Lower leg skin (tissue), 4 donors: Measurements from ENCODE around the gene TMEM235. TPM values are rescaled to one million over a fixed set of nuclear protein-coding genes. Genes with fewer than 3 reads are reported as not detected.

Source experiments
- DNase-seq, 2 donors: peaks; one replicate each; pipeline ENCODE4 v3.0.0-alpha.2; 2019; ENCODE audit warnings: low spot score in 2 of 2
- H3K4me3 ChIP-seq: fragments of 200-600 bp; sonication (generic); 2 replicates; pipeline ENCODE4 v1.5.1; 2017; ENCODE audit warnings: mild to moderate bottlenecking, low read depth; ENCODE audit not compliant: poor library complexity, severe bottlenecking
- POLR2A ChIP-seq, 2 donors: fragments of 450-650 bp; IDR thresholded peaks; one replicate each; pipeline ENCODE4 v1.6.1; 2016 to 2017; ENCODE audit warnings: antibody characterized with exemption in 2 of 2, mild to moderate bottlenecking in 1 of 2, moderate library complexity in 1 of 2
- whole genome bisulfite sequencing, 2 donors: methylation state at CpG; one replicate each; pipeline ENCODE4 v1.1.5; 2018; 5-methylcytosine and 5-hydroxymethylcytosine counted together
- intact Hi-C: fragments of 100-400 bp; cut with DNase I; formaldehyde crosslinking; loops from one replicate; pipeline ENCODE4 v1.15.0; 2023; ENCODE audit warnings: low total_unique reads
- total RNA-seq, 4 donors: library from RNA; depleted of rRNA; stranded (reverse); fragments of >200 nt; gene quantifications; one replicate each; pipeline ENCODE4 v1.1.0, GENCODE V29; 2016
- TF ChIP-seq, protein P1 (sequence below), 3 donors: fragments of 450-650 bp; IDR thresholded peaks; one replicate each; pipeline ENCODE4 v1.5.1; 2016; ENCODE audit warnings: antibody characterized with exemption in 3 of 3, mild to moderate bottlenecking in 3 of 3, moderate library complexity in 2 of 3

TMEM235 gene
- not detected for total RNA-seq

DNA sequence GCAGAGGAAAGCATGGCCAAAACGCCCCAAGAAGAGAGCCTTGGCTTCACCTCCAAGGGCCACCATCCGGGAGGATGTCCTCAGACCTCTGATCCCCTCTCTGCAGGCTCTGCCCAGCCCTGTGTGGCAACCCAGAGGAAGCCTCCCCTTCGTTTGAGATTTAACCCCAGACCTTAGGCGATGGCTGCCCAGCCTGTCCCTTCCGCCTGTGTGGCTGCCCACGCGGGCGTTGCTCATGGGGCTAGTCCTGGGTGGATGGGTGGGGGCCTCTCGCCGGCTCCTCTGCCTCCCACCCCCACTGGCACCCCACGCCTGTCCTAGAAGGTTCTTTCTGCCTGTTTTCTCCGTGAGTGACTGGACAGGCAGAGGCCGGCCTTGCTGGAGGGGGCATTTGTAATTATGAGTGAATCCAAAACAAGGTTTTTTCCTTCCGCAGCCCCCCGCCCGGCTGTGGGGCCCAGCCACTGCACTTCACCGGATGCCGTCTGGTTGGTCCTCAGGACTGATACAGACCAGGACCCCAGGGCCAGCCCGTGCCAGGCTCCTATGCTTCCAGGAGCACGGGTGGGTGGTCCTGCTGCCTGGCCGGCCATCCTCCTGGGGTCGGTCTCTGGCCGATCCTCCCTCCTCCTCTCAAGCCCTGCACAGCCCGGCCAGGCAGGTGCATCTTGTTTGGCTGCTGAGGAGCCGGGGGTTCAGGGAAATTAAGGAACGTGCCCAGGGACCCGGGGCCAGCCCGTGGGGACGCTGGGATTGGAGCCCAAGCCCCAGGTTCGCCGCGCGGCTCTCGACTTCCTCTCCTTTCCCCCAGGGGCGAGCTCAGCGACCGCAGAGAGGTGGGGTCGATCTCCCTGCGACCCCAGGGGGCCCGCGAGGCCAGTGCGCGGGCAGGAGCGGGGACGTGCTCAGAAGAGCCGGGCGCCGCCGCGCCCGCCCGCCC, at the start of gene TMEM235:
TSS of gene TMEM235 (plus strand) at position 636 of the 940 bp plus-strand sequence. CDS start 393 bp downstream, outside the sequence.
- TF ChIP-seq POLR2A (IDR thresholded peaks at IDR 0.05), result no peak
- TF ChIP-seq, protein P1, sequence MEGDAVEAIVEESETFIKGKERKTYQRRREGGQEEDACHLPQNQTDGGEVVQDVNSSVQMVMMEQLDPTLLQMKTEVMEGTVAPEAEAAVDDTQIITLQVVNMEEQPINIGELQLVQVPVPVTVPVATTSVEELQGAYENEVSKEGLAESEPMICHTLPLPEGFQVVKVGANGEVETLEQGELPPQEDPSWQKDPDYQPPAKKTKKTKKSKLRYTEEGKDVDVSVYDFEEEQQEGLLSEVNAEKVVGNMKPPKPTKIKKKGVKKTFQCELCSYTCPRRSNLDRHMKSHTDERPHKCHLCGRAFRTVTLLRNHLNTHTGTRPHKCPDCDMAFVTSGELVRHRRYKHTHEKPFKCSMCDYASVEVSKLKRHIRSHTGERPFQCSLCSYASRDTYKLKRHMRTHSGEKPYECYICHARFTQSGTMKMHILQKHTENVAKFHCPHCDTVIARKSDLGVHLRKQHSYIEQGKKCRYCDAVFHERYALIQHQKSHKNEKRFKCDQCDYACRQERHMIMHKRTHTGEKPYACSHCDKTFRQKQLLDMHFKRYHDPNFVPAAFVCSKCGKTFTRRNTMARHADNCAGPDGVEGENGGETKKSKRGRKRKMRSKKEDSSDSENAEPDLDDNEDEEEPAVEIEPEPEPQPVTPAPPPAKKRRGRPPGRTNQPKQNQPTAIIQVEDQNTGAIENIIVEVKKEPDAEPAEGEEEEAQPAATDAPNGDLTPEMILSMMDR (IDR thresholded peaks at IDR 0.05), result no peak
- no peak for DNase-seq
- no peak within 1 kb of the TSS for H3K4me3 ChIP-seq
- intact Hi-C loops, result no loop called here
- 22 to 23% methylated on average over 38 to 50 of the region's 52 CpGs for whole genome bisulfite sequencing, 2 donors

DNA sequence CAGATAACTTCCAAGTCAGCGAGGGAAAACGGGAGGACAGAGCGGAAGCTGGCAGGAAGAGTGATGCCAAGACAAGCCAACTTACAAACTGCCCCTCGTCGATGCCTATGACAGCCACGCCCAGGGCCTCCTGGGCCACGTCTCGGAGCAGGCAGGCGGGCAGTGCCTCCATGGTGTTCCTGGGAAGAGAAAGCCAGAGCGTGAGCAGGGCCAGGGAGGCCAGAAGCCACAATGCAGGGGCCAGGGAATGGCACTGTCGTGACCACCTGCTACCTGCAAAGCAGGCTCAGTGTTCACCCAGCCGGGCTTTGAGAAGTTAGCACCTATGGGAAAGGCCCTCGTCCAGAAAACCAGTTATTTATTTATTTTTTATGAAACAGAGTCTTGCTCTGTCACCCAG, 48.9 kb upstream of the TMEM235 start:
- H3K4me3 ChIP-seq, result no peak overlapping the region
- intact Hi-C loops, result no loop called here
- no peak for DNase-seq
- TF ChIP-seq POLR2A (IDR thresholded peaks at IDR 0.05), result no peak
- TF ChIP-seq, protein P1 (IDR thresholded peaks at IDR 0.05), result no peak
- 93 to 95% methylated on average over 13 of the region's 13 CpGs for WGBS, 2 donors

DNA sequence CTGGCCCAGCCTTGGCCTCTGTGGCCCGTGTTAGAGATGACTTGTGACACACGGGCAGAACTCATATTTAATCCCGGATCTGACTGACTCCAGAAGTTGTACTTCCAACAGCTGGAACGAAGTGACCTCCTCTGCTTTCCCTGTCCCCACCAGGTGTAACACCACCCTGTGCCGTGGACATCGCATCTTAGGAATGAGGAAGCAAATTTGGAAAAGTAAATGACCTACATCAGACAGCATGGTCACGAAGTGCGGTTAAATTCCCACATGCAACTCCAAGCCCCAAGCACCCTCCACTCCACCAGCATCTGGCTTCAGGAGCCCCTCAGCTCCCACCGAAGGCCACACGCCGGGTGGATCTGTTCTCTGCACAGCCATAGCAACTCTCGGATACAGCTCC, 47.5 kb upstream of the TMEM235 start:
- H3K4me3 ChIP-seq, result no peak overlapping the region
- no peak for DNase-seq
- TF ChIP-seq, protein P1 (IDR thresholded peaks at IDR 0.05), result no peak
- TF ChIP-seq POLR2A (IDR thresholded peaks at IDR 0.05), result no peak
- intact Hi-C loops, result no loop called here
- 93 to 94% methylated on average over 12 of the region's 12 CpGs for WGBS, 2 donors

DNA sequence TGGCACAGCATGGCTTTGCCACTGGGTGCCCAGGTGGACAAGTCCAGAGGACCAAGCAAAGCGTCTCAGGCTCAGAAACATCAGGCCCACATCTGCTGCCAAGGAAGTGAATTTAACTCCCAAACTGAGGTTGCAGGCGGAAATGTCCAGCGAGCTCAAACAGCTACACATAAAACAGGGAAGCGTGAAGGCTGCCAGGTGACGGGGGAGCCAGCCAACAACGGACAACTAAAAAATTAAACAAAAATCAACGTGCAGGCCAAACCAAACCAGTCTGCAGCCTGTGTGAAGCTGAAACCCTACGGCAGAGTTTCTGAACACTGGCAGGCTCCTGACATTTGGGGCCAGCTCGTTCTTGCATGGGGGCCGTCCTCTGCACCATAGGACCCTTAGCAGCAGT, 47.1 kb upstream of the TMEM235 start:
- no peak overlapping the region for H3K4me3 ChIP-seq
- no peak for TF ChIP-seq POLR2A (IDR thresholded peaks at IDR 0.05)
- TF ChIP-seq, protein P1 (IDR thresholded peaks at IDR 0.05), result no peak
- DNase-seq, result no peak
- intact Hi-C loops, result no loop called here
- 76 to 90% methylated on average over 10 of the region's 10 CpGs for WGBS, 2 donors

DNA sequence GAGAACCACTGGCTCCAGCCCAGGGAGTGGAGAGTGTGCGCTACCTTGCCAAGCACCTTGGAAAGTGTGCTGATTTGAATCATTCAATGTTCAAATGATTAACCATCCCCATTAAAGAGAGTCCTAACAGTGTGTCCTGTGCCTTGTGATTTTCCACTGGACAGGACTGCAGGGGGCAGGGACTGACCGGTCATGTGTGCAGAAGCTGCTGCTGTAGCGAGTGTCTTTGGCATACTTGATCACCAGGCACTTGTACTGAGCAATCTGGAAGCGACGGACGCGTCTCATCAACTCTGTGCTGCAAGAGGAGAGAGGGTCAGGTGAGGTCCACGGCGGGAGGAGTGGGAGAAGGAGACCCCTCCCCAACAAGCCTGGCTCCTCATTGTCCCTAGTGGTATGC, 46.6 kb upstream of the TMEM235 start:
- no peak overlapping the region for H3K4me3 ChIP-seq
- 88 to 94% methylated on average over 9 of the region's 9 CpGs for WGBS, 2 donors
- TF ChIP-seq, protein P1 (IDR thresholded peaks at IDR 0.05), result no peak
- no peak for TF ChIP-seq POLR2A (IDR thresholded peaks at IDR 0.05)
- no peak for DNase-seq
- intact Hi-C loops, result no loop called here
